Measurements from ENCODE around the gene RFESD. TPM values are rescaled to one million over a fixed set of nuclear protein-coding genes. Genes with fewer than 3 reads are reported as not detected.

RFESD gene
- polyA plus RNA-seq, 4 donors = 0.27 to 3.4 (median 1.4) TPM; not detected in 1

DNA sequence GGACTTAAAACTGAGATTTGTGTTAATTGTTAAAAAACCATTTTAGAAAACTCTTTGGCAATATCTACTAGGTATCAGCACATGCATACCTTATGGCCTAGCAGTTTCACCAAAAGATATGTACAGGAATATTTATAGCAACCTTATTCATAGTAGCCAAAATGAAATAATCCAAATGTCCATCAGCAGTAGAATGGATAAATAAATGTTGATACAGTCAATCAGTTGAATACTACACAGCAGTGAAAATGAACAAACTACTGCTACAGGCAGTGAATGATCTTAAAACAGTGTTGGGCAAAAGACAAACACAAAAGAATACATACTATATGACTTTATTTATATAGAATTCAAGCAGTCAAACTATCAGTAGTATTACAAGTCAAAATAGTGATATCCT, 16.4 kb downstream of the RFESD start:
- Histone ChIP-seq H3K27me3 (ENCODE audit: control insufficient read depth in 3 of 3, insufficient read depth in 3 of 3, low read length in 3 of 3) (no peaks in the 10 kb centered on the region), H3K4me1 (ENCODE audit: control insufficient read depth in 3 of 3, insufficient read depth in 2 of 3, low read depth in 1 of 3, low read length in 2 of 3) (peaks cover 0 to 4% (median 0%) of the 10 kb centered on the region in 3 donors), H3K36me3 (ENCODE audit: control insufficient read depth in 3 of 3, insufficient read depth in 2 of 3, low read depth in 1 of 3, low read length in 3 of 3) (no peaks in the 10 kb centered on the region), H3K9me3 (ENCODE audit: control insufficient read depth in 2 of 2, insufficient read depth in 1 of 2, low read depth in 1 of 2, low read length in 1 of 2) (no peaks in the 10 kb centered on the region), H3K4me3 (ENCODE audit: low read depth in 1 of 3, low read length in 3 of 3) (no peak overlapping the region), H3K27ac (ENCODE audit: low read depth in 1 of 3, low read length in 2 of 3) (no peak overlapping the region)
- DNase-seq (no peak), FAIRE-seq (no peak)

DNA sequence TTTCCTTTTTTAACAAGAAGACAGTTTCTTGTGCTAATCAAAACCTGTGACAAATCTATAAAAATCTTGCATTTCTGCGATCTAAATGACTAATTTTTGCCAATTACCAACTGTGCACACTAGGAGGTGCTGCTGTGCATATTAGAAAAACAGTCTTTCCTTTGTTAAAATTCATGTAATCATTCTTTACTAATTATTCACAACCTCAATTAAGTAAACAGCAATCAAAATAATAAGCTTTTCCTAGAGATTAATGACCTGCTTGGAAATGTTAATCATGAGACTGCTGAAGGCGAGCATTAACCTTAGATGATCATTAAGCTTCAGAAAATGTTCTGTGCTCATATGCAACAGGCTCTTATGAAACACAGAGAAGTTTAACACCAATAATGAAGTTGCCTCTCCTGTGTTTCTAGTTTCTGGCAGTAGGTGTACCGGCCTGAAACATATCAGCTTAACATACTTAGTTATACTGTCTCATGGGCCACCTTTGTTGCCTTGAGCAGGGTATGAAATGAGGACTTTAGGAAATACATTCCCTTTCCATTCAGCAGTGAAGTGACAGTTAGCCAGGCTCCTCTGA, 17.7 kb downstream of the RFESD start:
- Histone ChIP-seq H3K36me3 (ENCODE audit: control insufficient read depth in 3 of 3, insufficient read depth in 2 of 3, low read depth in 1 of 3, low read length in 3 of 3) (no peaks in the 10 kb centered on the region), H3K27ac (ENCODE audit: low read depth in 1 of 3, low read length in 2 of 3) (no peak overlapping the region), H3K4me3 (ENCODE audit: low read depth in 1 of 3, low read length in 3 of 3) (no peak overlapping the region), H3K9me3 (ENCODE audit: control insufficient read depth in 2 of 2, insufficient read depth in 1 of 2, low read depth in 1 of 2, low read length in 1 of 2) (no peaks in the 10 kb centered on the region), H3K4me1 (ENCODE audit: control insufficient read depth in 3 of 3, insufficient read depth in 2 of 3, low read depth in 1 of 3, low read length in 2 of 3) (peaks cover 0 to 4% (median 0%) of the 10 kb centered on the region in 3 donors), H3K27me3 (ENCODE audit: control insufficient read depth in 3 of 3, insufficient read depth in 3 of 3, low read length in 3 of 3) (no peaks in the 10 kb centered on the region)
- WGBS, 3 donors = 5 to 12% (median 5%) methylated on average over 3 of the region's 3 CpGs
- DNase-seq (peak; percentile 40 to 64), FAIRE-seq (peak; percentile 64)

DNA sequence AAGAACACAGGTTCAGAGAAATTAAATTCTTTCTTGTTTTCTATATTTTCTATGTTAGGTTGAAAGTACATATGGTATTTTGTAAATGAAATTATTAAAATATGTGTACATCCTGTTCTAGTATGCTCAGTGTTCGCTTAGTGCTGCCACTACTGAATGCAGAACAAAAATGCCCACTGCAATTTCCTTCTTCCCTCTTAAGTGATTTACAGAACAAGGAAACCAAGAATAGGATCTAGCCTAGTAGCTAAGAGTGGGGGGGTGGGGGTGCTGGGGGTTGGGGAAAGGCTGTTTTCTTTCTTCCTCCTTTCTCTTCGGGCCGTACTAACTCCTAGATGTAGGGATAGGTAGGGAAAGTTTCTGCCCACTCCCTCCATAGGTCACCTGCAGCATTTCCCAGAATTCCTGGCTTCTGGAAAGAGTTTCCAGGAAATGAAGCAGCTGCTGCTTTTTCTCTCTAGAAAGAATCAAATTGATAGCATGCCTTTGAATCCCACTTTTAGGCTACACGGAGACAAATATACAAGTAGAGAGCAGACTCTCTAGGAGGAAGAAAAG, 20.6 kb downstream of the RFESD start:
- Histone ChIP-seq H3K4me1 (ENCODE audit: control insufficient read depth in 3 of 3, insufficient read depth in 2 of 3, low read depth in 1 of 3, low read length in 2 of 3) (peaks cover 0 to 4% (median 0%) of the 10 kb centered on the region in 3 donors), H3K9me3 (ENCODE audit: control insufficient read depth in 2 of 2, insufficient read depth in 1 of 2, low read depth in 1 of 2, low read length in 1 of 2) (no peaks in the 10 kb centered on the region), H3K4me3 (ENCODE audit: low read depth in 1 of 3, low read length in 3 of 3) (no peak overlapping the region), H3K27me3 (ENCODE audit: control insufficient read depth in 3 of 3, insufficient read depth in 3 of 3, low read length in 3 of 3) (no peaks in the 10 kb centered on the region), H3K36me3 (ENCODE audit: control insufficient read depth in 3 of 3, insufficient read depth in 2 of 3, low read depth in 1 of 3, low read length in 3 of 3) (no peaks in the 10 kb centered on the region), H3K27ac (ENCODE audit: low read depth in 1 of 3, low read length in 2 of 3) (no peak overlapping the region)
- 63 to 88% (median 84%) methylated on average over 4 of the region's 4 CpGs for WGBS, 3 donors
- FAIRE-seq (no peak), DNase-seq (no peak)

GRCh38 chr5:95667678-95668077, 21.1 kb downstream of the RFESD start:
- Histone ChIP-seq H3K4me3 (ENCODE audit: low read depth in 1 of 3, low read length in 3 of 3) (no peak overlapping the region), H3K36me3 (ENCODE audit: control insufficient read depth in 3 of 3, insufficient read depth in 2 of 3, low read depth in 1 of 3, low read length in 3 of 3) (no peaks in the 10 kb centered on the region), H3K4me1 (ENCODE audit: control insufficient read depth in 3 of 3, insufficient read depth in 2 of 3, low read depth in 1 of 3, low read length in 2 of 3) (peaks cover 0 to 4% (median 0%) of the 10 kb centered on the region in 3 donors), H3K27ac (ENCODE audit: low read depth in 1 of 3, low read length in 2 of 3) (no peak overlapping the region), H3K27me3 (ENCODE audit: control insufficient read depth in 3 of 3, insufficient read depth in 3 of 3, low read length in 3 of 3) (no peaks in the 10 kb centered on the region), H3K9me3 (ENCODE audit: control insufficient read depth in 2 of 2, insufficient read depth in 1 of 2, low read depth in 1 of 2, low read length in 1 of 2) (no peaks in the 10 kb centered on the region)
- DNase-seq (no peak), FAIRE-seq (no peak)

GRCh38 chr5:95668216-95668615, 21.6 kb downstream of the RFESD start:
- no peak for DNase-seq
- Histone ChIP-seq H3K27ac (ENCODE audit: low read depth in 1 of 3, low read length in 2 of 3) (no peak overlapping the region), H3K9me3 (ENCODE audit: control insufficient read depth in 2 of 2, insufficient read depth in 1 of 2, low read depth in 1 of 2, low read length in 1 of 2) (no peaks in the 10 kb centered on the region), H3K4me1 (ENCODE audit: control insufficient read depth in 3 of 3, insufficient read depth in 2 of 3, low read depth in 1 of 3, low read length in 2 of 3) (peaks cover 0 to 4% (median 0%) of the 10 kb centered on the region in 3 donors), H3K4me3 (ENCODE audit: low read depth in 1 of 3, low read length in 3 of 3) (no peak overlapping the region), H3K27me3 (ENCODE audit: control insufficient read depth in 3 of 3, insufficient read depth in 3 of 3, low read length in 3 of 3) (no peaks in the 10 kb centered on the region), H3K36me3 (ENCODE audit: control insufficient read depth in 3 of 3, insufficient read depth in 2 of 3, low read depth in 1 of 3, low read length in 3 of 3) (no peaks in the 10 kb centered on the region)
- FAIRE-seq = no peak

GRCh38 chr5:95668728-95669127, 22.2 kb downstream of the RFESD start:
- WGBS, 3 donors = 67 to 84% (median 79%) methylated on average over 1 of the region's 1 CpG
- DNase-seq (no peak), FAIRE-seq (no peak)
- Histone ChIP-seq H3K9me3 (ENCODE audit: control insufficient read depth in 2 of 2, insufficient read depth in 1 of 2, low read depth in 1 of 2, low read length in 1 of 2) (no peaks in the 10 kb centered on the region), H3K27me3 (ENCODE audit: control insufficient read depth in 3 of 3, insufficient read depth in 3 of 3, low read length in 3 of 3) (no peaks in the 10 kb centered on the region), H3K36me3 (ENCODE audit: control insufficient read depth in 3 of 3, insufficient read depth in 2 of 3, low read depth in 1 of 3, low read length in 3 of 3) (no peaks in the 10 kb centered on the region), H3K4me3 (ENCODE audit: low read depth in 1 of 3, low read length in 3 of 3) (no peak overlapping the region), H3K4me1 (ENCODE audit: control insufficient read depth in 3 of 3, insufficient read depth in 2 of 3, low read depth in 1 of 3, low read length in 2 of 3) (peaks cover 0 to 4% (median 0%) of the 10 kb centered on the region in 3 donors), H3K27ac (ENCODE audit: low read depth in 1 of 3, low read length in 2 of 3) (no peak overlapping the region)

GRCh38 chr5:95669540-95669939, 23.0 kb downstream of the RFESD start:
- no peak overlapping the region for H3K4me3 ChIP-seq (ENCODE audit: low read depth in 1 of 3, low read length in 3 of 3)
- 63 to 93% (median 92%) methylated on average over 4 of the region's 4 CpGs for WGBS, 3 donors
- H3K27me3 ChIP-seq (ENCODE audit: control insufficient read depth in 3 of 3, insufficient read depth in 3 of 3, low read length in 3 of 3) = no peaks in the 10 kb centered on the region
- peaks cover 0 to under 1% (median 0%) of the 10 kb centered on the region in 3 donors for H3K4me1 ChIP-seq (ENCODE audit: control insufficient read depth in 3 of 3, insufficient read depth in 2 of 3, low read depth in 1 of 3, low read length in 2 of 3)
- DNase-seq (peak in 1 of 2 donors; percentile 31), FAIRE-seq (no peak)
- no peaks in the 10 kb centered on the region for H3K36me3 ChIP-seq (ENCODE audit: control insufficient read depth in 3 of 3, insufficient read depth in 2 of 3, low read depth in 1 of 3, low read length in 3 of 3)
- H3K27ac ChIP-seq (ENCODE audit: low read depth in 1 of 3, low read length in 2 of 3) = peak overlapping the region in 1 of 3 donors; percentile 26
- H3K9me3 ChIP-seq (ENCODE audit: control insufficient read depth in 2 of 2, insufficient read depth in 1 of 2, low read depth in 1 of 2, low read length in 1 of 2) = no peaks in the 10 kb centered on the region

DNA sequence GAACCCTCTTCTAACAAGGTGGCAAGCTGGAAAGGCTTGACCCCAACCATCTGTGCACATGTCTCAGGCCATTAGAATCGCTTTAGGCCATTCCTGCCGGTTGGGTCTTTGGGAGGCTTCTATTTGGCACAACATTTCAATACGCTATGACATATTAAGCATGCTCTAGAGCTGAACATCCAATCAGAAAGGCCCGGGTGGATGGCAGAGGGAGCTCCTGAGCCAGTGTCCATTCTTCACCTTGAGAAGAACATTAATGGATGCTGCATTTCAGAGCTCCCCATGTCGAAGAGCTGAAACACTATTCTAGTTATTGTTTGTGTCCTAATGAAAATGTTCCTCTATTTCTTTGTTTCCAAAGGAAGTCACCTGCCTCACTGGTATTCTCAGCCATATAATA, 23.4 kb downstream of the RFESD start:
- DNase-seq (no peak), FAIRE-seq (no peak)
- Histone ChIP-seq H3K4me1 (ENCODE audit: control insufficient read depth in 3 of 3, insufficient read depth in 2 of 3, low read depth in 1 of 3, low read length in 2 of 3) (no peaks in the 10 kb centered on the region), H3K4me3 (ENCODE audit: low read depth in 1 of 3, low read length in 3 of 3) (no peak overlapping the region), H3K27me3 (ENCODE audit: control insufficient read depth in 3 of 3, insufficient read depth in 3 of 3, low read length in 3 of 3) (no peaks in the 10 kb centered on the region), H3K27ac (ENCODE audit: low read depth in 1 of 3, low read length in 2 of 3) (peak overlapping the region in 1 of 3 donors; percentile 2), H3K36me3 (ENCODE audit: control insufficient read depth in 3 of 3, insufficient read depth in 2 of 3, low read depth in 1 of 3, low read length in 3 of 3) (no peaks in the 10 kb centered on the region), H3K9me3 (ENCODE audit: control insufficient read depth in 2 of 2, insufficient read depth in 1 of 2, low read depth in 1 of 2, low read length in 1 of 2) (no peaks in the 10 kb centered on the region)
- 85 to 94% (median 92%) methylated on average over 5 of the region's 5 CpGs for WGBS, 3 donors

GRCh38 chr5:95670568-95670967, 24.0 kb downstream of the RFESD start:
- WGBS, 3 donors = 89 to 92% (median 89%) methylated on average over 3 of the region's 3 CpGs
- DNase-seq (no peak), FAIRE-seq (no peak)
- H3K36me3 ChIP-seq (ENCODE audit: control insufficient read depth in 3 of 3, insufficient read depth in 2 of 3, low read depth in 1 of 3, low read length in 3 of 3) = no peaks in the 10 kb centered on the region
- no peaks in the 10 kb centered on the region for H3K4me1 ChIP-seq (ENCODE audit: control insufficient read depth in 3 of 3, insufficient read depth in 2 of 3, low read depth in 1 of 3, low read length in 2 of 3)
- no peak overlapping the region for H3K4me3 ChIP-seq (ENCODE audit: low read depth in 1 of 3, low read length in 3 of 3)
- H3K27ac ChIP-seq (ENCODE audit: low read depth in 1 of 3, low read length in 2 of 3) = no peak overlapping the region
- no peaks in the 10 kb centered on the region for H3K9me3 ChIP-seq (ENCODE audit: control insufficient read depth in 2 of 2, insufficient read depth in 1 of 2, low read depth in 1 of 2, low read length in 1 of 2)
- H3K27me3 ChIP-seq (ENCODE audit: control insufficient read depth in 3 of 3, insufficient read depth in 3 of 3, low read length in 3 of 3) = no peaks in the 10 kb centered on the region
